ENCODE data around the gene RAD23A.

Gene RAD23A

DNA sequence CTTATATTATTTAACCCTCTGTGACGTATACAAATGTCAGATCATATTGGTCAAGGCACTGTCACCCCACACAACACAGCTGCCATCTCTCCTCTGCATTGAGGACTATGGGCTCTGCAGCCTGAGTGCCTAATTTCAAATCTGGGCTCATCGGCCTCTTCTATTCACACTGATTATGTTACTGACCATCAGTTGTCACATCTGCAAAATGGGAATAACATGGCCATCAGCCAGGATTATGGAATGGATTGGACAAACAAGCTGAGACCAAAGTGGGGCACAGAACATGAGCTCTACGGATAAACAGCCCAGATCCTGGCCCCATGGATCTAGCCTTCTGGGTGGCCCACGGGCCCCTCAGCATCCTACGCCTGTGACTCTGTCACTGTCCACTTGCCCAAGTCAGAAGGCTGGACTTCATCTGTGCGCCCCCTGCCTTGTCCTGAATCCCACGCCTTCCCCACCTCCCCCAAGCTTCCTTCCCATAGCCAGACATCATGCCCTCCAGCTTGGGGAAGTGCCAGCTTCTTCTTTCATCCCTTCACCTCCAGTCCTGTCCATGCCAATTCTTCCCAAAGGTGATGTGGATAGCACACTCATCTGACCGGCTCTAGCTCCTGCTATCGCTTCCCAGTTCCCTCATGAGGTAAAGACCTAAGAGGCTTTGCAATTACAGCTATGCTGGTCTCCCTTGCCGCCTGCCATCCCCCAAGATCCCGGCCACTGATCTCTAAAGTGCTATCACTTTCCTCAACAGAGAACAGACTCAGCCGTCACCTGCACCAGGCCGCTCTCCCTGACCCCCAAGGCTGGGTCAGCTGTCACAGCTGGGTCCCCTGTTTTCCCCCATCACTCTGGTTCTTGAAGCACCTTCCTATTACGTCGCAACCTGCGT is 13.0 kb upstream of the RAD23A start:
- TF ChIP-seq, protein P1, sequence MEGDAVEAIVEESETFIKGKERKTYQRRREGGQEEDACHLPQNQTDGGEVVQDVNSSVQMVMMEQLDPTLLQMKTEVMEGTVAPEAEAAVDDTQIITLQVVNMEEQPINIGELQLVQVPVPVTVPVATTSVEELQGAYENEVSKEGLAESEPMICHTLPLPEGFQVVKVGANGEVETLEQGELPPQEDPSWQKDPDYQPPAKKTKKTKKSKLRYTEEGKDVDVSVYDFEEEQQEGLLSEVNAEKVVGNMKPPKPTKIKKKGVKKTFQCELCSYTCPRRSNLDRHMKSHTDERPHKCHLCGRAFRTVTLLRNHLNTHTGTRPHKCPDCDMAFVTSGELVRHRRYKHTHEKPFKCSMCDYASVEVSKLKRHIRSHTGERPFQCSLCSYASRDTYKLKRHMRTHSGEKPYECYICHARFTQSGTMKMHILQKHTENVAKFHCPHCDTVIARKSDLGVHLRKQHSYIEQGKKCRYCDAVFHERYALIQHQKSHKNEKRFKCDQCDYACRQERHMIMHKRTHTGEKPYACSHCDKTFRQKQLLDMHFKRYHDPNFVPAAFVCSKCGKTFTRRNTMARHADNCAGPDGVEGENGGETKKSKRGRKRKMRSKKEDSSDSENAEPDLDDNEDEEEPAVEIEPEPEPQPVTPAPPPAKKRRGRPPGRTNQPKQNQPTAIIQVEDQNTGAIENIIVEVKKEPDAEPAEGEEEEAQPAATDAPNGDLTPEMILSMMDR (conservative IDR thresholded peaks at IDR 0.05; ENCODE audit: control insufficient read depth, insufficient read depth, low read depth, low read length): no peak
- DNase-seq (ENCODE audit: low read depth): no peak
- H3K4me3 ChIP-seq (ENCODE audit: control insufficient read depth, low read depth, low read length): peak overlapping the region; percentile 98

DNA sequence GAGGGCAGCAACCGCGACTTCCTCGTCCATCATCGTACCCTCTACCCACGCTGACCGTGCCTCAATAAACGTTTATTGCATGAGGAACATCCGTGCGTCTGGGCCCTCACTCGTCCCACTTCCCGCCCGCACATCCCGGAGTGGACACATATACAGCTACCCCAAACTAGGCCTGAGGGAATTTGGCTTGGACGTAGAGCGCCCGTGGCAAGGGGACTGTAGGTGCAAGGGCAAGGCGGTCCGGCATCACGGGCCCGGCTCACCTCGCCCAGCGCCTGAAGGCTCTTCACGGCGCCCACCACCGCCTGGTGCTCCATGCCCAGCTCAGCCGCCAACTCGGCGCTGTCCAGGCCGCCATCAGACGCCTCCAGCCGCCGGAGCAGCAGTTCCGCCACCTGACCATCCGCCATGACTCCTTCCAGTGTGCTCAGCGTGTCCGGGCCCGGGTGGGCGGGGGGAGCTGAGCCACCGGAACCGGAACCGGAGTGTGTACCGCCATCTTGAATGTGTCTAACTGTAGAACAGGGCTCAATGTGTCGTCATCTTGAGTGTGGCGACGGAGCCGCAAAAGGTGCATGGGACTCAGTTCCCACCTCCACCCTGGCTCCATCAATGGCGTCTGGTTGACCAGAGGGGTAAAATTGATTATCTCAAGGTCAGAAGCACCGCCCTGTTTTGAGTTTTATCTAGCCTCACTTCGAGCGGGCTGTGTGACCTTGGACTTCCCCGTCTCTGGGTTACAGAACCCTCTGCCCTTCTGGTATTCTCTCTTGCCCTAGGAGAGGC is 12.2 kb upstream of the RAD23A start, which contains the start of gene FARSA:
Gene FARSA (minus strand): TSS at position 425 of the 786 bp plus-strand sequence. CDS start 15 bp downstream, at position 410.
- TF ChIP-seq, protein P1 (conservative IDR thresholded peaks at IDR 0.05; ENCODE audit: control insufficient read depth, insufficient read depth, low read depth, low read length): no peak
- DNase-seq (ENCODE audit: low read depth): peak; percentile 88
- peak within 1 kb of the TSS; percentile 98 for H3K4me3 ChIP-seq (ENCODE audit: control insufficient read depth, low read depth, low read length)

DNA sequence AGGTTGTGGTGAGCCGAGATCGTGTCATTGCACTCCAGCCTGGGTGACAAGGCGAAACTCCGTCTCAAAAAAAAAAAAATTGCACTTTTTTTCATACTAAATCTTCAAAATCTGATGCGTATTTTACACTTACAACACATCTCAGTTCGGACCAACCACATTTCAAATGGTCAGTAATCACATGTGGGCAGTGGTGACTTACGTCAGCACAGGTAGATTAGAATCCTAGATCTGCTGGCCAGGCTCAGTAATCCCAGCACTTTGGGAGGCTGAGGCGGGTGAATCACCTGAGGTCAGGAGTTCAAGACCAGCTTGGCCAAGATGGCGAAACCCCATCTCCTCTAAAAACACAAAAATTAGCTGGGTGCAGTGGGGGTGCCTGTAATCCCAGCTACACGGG is 10.6 kb upstream of the RAD23A start:
- no peak for DNase-seq (ENCODE audit: low read depth)
- H3K4me3 ChIP-seq (ENCODE audit: control insufficient read depth, low read depth, low read length): no peak overlapping the region
- TF ChIP-seq, protein P1 (conservative IDR thresholded peaks at IDR 0.05; ENCODE audit: control insufficient read depth, insufficient read depth, low read depth, low read length): no peak

DNA sequence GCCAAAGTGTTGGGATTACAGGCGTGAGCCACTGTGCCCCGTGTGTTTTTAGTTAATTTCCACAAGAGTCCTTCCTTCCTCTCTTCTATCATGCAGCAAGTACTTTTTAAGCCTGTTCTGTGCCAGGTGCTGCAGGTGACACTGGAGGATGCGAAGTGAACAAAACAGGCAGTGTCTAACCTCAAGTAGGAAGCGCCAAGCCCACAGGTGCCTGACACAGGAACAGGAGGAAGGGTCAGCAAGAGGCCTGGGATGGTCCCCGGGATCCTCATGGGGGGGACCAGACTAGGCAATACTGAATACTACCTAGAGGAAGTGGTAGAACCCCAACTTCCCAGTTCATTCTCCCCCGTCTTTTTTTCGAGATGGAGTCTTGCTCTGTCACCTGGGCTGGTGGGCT is 9.1 kb upstream of the RAD23A start:
- TF ChIP-seq, protein P1 (conservative IDR thresholded peaks at IDR 0.05; ENCODE audit: control insufficient read depth, insufficient read depth, low read depth, low read length): no peak
- H3K4me3 ChIP-seq (ENCODE audit: control insufficient read depth, low read depth, low read length): no peak overlapping the region
- no peak for DNase-seq (ENCODE audit: low read depth)

DNA sequence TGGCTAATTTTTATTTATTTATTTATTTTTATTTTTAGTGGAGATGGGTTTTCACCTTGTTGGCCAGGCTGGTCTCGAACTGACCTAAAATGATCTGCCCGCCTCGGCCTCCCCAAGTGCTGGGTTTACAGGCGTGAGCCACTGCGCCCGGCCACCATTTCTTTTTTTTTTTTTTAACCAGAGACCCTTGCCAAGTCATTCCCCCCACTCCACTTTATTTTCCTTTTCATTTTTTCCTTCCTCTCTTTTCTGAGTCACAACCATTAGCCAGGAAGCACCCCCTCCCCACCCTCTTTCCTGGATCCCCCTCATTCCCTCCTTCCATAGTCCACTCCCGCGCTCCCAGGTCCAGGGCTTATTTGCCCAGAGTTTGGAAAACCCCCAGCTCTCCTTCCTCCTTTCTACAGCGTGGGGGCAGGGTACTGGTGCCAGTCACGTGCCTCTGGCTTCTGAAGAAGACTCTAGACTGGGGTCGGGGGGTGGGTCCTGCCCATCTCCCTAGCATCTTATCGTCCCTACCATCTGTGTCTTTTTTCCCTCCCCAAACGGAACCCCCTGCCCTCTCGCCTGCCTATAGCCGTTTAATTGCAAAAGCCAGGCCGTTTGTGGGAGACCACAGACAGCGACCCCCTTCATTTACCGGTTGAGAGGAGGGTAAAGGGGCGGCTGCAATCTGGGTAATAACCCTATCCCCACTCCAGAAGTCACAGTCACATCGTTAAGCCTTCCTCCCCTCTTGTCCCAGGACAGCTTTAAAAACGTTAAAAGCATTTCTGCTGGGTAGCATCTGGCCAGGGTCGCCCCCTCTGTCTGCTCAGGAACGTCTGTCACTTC is 8.4 kb upstream of the RAD23A start:
- H3K4me3 ChIP-seq (ENCODE audit: control insufficient read depth, low read depth, low read length): peak overlapping the region; percentile 99
- TF ChIP-seq, protein P1 (conservative IDR thresholded peaks at IDR 0.05; ENCODE audit: control insufficient read depth, insufficient read depth, low read depth, low read length): no peak
- DNase-seq (ENCODE audit: low read depth): no peak
